ENCODE measurements around the gene PLS1.

The PLS1 gene

DNA sequence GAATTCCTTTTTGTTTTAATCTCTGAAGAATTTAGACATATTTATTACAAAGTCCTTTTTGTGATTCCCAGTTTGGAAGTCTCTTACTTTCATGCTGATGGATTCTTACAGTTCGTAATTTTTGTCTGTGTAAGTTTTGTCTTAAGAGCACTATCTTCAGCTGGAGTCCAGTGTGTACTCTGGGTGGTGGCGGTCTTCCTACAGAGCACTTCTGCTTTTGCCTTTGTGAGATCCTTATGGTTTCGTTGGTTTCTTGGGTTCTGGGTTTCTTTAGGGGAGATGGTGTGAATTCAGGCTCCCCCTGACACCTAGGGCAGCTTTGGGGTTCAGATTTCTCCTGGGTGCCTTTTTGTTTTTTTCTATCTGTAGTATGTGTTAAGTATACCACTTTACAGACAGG lies 45.3 kb downstream of the PLS1 start:
- no peak for DNase-seq (ENCODE audit: low read depth)

DNA sequence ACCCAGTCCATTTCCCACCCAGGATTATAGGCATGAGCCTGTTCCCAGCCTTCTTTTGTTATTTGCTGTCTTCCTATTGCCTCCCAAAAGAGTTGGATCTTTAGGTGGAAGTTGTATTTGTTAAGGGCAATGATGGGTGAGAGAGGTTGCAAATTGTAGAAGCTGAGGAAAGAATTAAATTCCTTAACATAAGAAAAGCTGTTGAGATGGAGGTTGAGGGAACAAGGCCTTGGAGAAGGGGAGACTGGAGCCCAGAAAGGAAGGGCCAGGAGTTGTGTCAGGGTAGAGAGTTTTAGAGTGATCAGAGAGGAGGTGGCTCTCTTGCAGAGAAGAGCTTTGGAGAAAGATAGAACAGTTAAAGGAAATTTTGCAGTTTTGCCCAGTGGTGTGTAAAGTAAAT lies 46.8 kb downstream of the PLS1 start:
- DNase-seq (ENCODE audit: low read depth) = no peak

DNA sequence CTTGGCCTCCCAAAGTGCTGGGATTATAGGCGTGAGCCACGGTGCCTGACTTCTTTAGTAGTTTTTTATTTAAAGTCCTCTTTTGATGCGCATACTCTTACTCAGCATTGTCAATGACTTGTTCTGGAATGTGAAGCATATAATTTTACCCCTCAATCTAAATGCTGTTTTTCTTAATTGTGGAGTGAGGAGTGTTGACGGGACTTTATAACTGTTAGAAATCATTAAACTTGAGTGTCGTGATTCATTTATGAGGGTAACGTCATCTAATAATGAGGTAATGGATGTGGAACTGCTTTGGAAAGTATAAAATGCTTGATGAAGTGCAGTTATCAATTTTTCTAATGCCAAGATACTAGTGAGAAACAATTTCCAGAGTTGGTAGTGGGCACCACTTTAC lies 48.3 kb downstream of the PLS1 start:
- DNase-seq (ENCODE audit: low read depth) = no peak

DNA sequence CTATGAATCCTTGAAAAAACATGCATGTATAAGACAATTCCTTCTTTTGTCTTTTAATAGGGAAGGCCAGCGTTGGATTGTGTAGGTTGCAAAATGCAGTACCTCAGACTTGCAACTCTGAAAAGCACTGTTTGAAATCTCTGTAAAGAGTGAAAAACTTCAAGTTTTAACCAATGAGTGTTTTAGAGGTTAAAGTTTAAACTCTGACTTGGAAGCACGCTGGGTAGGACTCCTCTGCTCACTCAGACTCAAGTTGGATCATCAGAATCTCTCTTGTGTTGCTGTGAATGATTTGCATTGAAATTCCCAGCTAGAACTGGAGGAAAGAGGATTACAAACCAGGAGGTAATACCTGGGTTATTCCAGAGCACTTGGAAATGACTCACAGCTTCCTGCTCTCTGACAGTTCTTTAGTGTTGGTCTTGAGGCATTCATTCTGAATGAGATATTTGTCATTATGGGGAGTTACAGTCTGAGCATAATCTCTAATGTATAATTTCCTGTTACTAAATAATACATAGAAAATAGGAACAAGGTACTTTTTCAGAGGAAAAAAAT lies 49.1 kb downstream of the PLS1 start:
- DNase-seq (ENCODE audit: low read depth) = no peak

DNA sequence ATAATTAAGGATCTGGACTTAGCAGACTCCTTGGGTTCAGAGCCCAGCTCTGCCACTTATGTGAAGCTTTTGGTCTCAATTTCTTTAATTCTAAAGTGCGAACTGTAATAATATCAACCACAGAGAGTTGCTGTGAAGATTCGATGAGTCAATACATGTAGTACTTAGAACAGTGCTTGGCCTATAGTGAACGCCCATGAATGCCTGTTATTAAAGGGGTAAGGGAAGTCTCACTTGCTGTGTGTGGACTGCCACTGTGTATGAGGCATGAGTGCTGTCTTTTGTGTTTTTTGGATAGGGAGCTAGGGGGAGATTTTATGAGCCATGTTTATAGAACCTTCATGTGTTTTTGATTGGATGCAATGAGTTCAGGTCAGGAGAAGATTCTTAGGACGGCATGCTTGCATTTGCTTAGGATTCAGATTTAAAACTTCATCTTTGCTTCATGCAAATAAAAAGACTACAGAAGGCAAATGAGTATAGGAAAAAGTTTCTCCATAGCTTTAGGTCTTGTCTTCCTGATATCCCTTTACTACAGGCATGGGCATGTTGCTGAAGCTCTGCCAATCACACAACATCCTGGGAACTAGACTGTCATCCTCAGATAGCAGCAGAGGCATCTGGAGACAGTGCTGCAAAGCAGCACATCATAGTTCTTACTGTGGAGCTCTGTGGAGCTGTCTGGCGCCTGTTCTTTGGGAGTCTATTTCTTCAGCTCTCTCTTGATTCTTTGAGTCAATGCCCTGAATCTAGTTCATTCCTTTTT lies 50.0 kb downstream of the PLS1 start:
- no peak for DNase-seq (ENCODE audit: low read depth)

DNA sequence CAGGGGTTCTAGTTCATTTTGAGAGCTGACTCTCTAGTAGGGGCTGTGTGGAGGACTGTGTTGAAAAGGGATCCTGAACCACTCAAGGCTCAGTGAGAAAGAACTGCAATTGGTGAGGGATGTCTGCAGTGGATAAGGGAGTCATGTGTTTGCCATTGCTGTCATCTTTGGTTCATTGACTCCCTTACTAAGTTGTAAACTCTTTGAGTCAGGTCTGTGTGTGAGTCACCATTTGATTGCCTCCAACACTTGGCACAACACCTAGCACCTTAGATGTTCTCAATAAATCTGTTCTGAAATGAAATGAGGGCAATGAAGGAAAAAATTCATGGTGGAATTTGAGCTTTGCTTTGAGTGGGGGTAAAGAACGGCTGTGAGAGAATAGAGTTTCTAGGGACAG lies 51.7 kb downstream of the PLS1 start:
- DNase-seq (ENCODE audit: low read depth) = no peak

DNA sequence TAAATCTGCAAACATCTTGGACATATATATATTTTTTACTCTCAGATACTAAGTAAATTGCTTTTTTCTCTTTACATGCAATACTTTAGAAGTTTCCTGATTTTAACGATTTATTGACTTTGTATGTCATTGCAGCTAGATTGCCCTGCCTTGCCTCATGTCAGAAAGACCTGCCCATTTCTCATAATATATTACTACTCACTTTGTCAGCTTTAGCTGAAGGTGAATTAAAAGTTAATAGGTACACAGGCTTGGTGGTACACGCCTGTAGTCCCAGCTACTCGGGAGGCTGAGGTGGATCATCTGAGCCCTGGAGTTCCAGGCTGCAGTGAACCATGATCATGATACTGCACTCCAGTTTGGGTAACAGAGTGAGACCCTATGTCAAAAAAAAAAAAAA lies 52.8 kb downstream of the PLS1 start:
- no peak for DNase-seq (ENCODE audit: low read depth)

DNA sequence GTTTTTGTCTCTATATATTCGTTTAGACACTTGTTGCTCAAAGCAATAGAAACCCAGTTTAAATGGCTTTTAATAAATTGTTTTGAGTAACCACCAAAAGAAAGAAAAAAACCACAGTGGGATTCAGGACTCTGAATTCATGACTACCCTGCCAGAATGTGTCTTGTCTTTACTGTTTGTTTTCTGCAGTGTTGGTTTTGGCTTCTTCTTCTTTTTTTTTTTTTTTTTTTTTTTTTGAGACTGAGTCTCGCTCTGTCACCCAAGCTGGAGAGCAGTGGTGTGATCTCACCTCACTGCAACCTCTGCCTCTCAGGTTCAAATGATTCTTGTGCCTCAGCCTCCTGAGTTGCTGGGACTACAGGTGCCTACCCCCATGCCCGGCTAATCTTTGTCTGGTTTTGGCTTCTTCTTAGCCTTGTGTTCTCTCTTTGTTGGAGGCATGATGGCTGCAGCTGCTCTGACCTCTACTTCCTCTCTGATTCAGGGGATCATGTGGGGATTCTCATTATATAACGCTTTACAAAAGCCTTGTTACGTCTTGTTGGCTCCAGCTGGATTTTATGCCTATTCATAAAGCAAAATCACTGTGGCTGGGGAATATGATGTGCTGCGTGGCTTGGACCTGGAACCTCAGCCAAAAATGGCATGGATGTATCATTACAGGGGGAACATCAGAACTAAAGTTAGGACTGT lies 54.0 kb downstream of the PLS1 start:
- DNase-seq (ENCODE audit: low read depth) = no peak

DNA sequence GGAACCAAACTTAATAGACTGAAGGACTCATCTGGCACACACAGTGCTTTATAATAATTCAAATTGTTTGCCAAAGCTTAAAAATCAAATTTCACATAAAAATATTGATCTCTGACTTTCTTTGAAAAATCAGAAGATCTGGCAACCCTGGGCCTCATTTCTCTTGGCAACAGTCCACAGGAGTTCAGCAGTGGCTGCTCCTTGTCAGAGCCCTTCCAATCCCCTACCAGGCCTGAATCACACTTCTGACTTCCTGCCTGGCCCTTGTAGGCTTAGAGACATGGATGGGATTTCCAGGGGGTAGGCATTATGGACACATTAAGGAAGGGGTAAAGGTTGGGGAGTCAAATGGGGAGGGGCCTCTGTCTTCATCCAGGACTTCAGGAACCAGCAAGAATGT lies 55.5 kb downstream of the PLS1 start:
- no peak for DNase-seq (ENCODE audit: low read depth)

DNA sequence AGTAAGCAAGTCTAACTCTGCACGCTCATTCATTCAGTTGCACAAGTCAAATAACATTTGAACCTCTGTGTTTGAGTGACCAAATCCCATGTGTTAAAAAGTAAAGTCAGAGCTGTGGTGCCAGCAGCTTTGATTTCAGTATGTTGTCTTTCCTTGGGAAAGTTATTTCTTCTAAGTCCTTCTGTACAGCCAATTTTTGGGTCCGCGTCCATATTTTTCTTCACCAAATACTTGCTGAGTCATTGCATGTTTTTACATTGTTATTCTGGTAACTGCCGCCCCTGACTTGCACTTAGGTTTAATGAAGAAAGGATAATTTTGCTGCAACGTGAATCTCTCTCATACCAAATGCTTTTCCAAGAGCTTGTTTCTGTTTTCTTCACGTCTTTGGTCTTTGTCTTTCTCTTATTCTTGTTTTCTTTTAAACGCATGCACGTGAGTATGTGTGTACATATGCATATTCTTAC lies 56.7 kb downstream of the PLS1 start:
- no peak for DNase-seq (ENCODE audit: low read depth)

DNA sequence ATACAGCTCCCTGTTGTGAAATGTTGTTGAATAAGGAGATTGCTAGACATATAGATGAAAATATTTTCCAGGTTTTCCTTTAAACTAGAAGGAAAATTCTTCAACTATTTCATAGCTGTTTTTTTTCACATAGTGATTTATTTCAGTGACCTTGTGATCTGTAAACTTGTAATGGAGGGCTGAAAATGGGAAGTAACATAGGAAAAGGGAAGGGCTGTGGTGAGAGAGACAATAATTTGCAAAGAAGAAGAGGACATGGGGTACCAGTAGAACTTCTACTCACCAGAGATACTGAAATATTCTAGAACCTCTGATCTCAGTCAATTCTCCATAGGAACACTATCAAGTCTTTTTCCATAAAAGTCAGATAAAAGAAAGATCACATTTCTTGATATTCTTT lies 60.4 kb downstream of the PLS1 start:
- DNase-seq (ENCODE audit: low read depth) = no peak

DNA sequence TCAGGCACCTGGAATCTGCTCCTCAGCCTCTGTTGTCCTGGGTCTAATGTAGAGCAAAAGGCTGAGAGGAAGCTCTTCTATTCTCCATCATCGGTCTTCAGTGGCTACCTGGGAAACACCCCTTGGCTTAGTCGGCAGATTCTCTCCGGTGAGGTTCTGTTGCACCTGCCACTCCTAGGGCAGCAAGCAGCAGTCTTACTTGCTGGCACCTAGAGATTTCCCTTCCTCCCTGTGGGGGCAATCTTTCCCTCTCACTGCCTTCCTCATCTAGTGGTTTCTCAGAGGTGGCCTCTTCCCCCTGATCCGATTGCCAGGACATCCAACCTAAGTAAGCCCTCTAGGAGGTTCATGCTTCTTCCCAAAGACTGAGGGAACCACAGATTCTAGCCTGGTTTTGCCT lies 60.8 kb downstream of the PLS1 start:
- no peak for DNase-seq (ENCODE audit: low read depth)

DNA sequence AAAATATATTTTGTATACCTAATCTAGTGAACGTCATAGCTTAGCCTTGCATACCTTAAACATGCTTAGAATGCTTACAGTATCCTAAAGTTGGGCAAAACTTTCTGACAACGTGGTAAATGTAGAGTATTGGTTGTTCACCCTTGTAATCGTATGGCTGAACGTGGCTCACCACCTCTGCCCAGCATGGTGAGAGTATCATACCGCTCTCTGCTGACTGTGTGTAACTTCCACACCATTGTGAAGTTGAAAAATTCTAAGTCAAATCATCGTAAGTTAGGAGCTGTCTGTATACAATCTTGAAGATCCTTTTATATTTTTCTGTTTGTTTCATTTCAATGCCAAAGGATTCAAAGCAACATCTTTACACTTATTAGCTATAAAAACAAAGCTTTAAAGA lies 64.2 kb downstream of the PLS1 start:
- no peak for DNase-seq (ENCODE audit: low read depth)

DNA sequence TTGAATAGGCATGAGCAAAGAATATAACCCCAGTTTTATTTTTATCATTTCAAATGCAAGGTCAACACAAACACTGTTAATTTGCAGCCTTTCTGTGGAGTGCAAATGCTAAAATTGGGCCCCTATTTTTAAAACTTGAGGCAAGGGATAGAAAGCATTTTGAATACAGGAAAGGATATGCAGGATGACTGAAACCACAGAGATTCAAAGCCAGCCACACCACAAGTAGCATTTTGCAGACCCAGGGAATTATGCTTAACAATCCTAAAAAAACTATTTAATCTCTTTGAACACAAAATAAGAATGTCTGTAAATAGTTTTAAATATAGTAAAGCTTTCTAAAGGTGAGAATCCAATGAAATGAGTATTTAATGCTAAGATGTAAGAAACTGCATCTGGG lies 64.7 kb downstream of the PLS1 start:
- no peak for DNase-seq (ENCODE audit: low read depth)

DNA sequence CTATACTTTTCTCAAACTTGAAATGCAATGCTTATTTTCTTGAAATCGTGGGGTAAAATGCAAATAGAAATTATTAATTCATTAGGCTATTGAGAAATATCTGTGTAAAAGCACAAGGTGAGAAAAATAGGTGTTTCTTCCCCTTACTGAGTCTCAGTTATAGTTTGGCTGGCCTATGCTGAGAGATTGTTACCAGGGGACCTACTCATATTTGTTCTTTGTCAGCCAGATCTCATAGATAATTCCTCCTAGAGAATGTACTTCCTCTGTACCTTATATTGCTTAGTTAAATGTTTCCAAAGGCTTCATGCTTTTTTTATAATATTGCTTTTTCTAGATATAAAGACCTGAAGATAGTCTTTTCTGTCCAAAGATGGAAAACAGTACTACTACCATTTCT lies 67.7 kb downstream of the PLS1 start:
- DNase-seq (ENCODE audit: low read depth) = no peak

DNA sequence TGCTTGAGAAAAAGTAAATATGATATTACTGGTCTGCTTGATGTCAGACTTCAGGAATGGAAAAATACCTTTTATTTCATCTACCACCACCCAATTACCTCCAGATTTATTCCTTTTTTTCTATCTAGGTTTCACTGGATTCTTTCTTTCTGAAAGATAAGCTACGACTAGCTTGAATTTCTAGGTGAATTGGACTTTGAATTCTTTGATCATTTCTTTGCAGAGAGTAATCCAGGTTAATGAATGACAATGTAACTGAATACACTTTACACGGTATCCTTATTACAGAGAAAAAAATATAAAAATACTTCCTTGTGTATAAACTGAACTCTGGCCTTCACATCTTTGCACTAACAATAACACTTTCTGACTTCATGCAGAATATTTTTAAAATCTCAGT lies 68.1 kb downstream of the PLS1 start:
- DNase-seq (ENCODE audit: low read depth) = no peak

DNA sequence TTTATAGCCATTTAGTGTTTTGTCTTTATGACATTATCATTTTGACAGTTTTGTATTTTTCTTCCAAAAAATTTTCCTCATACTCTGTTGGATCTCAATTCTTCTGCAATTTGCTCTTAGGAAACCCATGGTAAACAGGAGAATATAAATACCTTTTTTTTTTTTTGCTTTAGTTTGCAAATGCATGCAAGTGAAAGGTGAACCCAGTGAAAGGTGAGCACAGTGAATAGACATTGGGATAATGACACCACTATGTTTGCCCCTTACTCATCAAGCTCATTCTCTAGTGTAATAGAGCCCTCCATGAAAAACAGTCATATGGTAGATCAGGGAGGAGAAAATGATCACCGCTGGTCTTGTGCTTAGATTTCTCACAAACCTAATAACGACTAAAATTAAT lies 68.6 kb downstream of the PLS1 start:
- DNase-seq (ENCODE audit: low read depth) = no peak

DNA sequence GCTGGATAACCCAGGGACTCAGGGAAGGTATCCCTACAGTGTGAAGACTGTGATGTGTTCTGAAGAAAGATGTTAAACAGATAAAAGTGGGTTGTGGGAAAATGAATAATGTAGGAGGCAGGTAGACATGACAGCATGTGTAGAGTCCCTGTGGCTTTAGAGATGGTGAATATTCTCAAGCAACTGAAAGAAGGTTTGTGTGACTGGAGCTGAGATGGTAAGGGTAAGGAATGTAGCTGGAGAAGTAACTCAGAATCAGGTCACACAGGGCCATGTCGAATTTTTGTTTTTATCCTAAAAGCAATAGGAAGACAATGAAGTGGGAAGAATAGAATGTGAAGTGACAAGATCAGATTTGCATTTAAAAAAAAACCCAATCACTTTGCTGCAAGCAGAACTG lies 73.9 kb downstream of the PLS1 start:
- DNase-seq (ENCODE audit: low read depth) = no peak

DNA sequence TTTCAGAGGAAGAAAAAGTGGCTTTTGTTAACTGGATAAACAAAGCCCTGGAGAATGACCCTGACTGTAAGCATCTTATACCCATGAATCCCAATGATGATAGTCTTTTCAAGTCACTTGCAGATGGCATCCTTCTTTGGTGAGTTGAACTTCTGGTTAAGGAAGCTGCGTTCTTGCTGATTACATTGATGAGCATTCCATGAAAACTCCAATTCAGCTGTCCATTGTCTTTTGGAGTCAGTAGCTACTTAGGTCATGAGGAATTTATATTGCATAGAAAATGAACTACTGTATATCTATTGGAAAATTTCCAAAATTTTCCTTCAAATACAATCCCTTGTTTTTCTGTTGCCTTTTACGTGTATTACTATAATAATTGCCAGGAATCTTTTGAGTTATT lies 80.0 kb downstream of the PLS1 start:
- no peak for DNase-seq (ENCODE audit: low read depth)

DNA sequence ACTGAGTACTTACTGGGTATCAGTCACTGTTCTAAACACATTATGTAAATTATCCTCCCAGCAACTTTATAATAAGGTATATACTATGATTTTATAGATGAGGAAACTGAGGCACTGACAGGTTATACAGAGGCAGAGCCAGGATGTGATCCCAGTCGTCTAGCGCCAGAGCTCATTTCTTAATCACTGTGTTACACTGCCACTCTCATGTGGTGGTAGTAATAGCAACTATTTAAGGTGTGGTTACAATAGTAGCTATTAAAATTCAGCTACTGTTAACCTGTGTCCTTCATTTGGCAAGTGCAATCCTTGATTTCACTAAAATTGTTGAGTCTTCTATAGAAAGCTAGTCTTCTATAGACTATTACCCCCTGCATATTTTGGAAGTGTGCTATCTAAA lies 84.5 kb downstream of the PLS1 start:
- DNase-seq (ENCODE audit: low read depth) = no peak

DNA sequence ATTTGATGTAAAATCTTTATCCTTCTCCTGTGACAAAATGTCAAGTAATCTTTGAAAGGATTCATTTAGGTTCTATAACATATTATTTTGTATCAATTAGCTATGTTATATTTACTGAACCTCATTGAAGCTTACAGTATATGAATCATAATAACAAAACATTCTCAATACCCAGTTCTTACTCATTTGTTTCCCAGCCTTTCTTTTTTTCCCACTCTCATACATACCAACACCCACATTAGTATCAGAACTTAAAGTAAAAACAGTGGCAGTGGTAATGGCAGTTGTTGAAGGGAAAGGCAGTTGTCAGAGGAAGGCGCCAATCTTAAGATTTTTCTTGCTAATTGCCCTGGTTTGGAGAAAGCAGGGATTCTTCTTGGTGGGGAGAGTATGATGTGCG lies 94.4 kb downstream of the PLS1 start:
- no peak for DNase-seq (ENCODE audit: low read depth)

DNA sequence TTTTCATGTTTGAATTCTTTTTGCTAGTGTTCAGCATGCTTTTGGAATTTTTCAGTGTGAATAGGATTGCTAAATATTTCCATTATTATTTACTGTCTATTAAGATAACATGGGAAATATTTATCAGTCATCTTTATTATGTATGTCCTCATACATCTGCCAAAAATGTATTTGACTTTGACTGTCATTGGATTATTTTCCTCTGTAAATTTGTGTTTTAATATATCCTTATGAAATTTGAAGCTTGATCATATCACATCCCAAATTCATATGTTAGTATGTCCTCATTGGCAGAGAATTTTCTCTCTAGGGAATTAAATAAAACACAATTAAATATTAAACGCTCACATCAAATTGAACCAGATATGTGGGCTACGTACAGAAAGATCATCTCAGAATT lies 95.3 kb downstream of the PLS1 start:
- no peak for DNase-seq (ENCODE audit: low read depth)

DNA sequence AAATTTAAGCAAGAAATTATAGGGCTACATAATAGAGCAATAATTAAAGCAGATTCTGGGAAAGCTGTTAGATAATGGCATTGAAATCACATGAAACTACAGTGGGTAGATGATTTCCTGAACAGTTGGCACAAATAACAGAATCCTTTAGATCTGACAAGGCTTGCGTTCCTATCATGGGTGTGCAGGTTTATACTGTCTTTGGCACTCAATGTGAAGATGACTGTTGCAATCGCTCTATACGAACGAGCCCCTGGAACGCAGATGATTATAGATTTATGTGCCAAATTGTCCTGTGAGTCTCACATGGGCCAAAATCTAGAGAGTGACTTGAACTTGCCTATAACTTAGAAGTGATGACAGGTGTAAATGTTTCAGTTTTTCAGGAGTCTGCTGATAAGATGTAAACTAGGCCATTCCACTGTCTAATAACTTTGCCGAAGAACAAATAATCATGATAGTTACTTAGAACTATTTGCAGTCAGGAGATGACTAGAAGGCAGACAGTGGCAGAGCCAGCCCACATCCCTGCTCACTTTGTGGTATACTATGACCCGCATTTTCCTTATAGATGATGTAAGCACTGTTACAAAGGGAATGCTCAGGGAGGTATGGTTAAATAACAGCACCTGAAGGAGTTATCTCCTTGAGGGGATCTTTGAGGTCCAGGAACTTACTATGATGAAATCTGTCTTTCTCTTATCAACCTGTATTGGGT lies 97.1 kb downstream of the PLS1 start:
- DNase-seq (ENCODE audit: low read depth) = no peak
